HG03354 (cell line): ENCODE data around the gene PTPRN2.
"Not testable (repeated sequence)": the region's sequence is repeated elsewhere in the genome, so short reads cannot be mapped to it uniquely, and the experiment has no call there.

Source experiments
- ATAC-seq: cut with Tn5 transposase; IDR thresholded peaks from one replicate; pipeline ENCODE4 v1.9.1; 2021; ENCODE audit warnings: mild to moderate bottlenecking; ENCODE audit not compliant: unreplicated experiment, poor library complexity, severe bottlenecking

Gene PTPRN2

DNA sequence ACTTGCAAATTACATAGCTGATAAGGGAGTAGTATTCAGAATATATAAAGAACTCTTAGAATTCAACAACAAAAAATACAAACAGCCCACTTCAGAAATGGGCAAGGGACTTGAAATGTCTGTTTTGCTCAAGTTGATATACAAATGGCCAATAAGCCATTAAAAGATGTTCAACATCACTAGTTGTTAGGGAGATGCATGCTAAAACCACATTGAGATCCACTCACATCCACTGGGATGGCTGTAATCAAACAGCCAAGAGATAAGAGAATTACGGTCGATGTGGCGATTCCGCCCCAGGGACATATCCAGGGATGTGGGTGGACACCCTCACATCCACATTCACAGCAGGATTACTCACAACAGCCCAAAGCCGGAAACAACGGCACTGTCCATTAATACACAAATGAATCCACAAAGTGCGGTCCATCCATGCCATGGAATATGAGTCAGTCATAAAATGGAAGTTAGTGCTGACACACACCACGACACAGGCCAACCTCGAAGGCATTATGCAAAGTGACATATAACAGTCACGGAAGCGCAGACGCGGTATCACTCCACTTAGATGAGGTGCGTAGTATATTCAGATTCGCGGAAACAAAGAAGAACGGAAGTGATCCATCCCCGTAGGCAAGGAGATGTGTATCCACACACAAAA lies 1023.0 kb downstream of the PTPRN2 start:
- ATAC-seq, result no peak

DNA sequence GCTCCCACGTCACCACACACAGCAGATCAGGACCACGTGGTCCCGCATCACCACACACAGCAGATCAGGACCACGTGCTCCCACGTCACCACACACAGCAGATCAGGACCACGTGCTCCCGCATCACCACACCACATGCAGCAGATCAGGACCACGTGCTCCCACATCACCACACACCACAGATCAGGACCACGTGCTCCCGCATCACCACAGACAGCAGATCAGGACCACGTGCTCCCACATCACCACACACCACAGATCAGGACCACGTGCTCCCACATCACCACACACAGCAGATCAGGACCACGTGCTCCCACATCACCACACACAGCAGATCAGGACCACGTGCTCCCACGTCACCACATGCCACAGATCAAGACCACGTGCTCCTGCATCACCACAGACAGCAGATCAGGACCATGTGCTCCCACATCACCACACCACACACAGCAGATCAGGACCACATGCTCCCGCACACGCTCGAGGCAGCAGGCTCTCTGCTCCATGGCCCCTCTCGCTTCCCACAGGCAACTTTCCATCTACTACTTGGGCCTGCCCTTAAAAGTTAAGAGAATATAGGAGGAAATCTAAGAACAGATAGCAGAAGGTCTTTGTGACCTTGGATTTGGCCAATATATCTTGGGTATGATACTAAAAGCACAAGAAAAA lies 1024.0 kb downstream of the PTPRN2 start:
- not testable (repeated sequence) for ATAC-seq

DNA sequence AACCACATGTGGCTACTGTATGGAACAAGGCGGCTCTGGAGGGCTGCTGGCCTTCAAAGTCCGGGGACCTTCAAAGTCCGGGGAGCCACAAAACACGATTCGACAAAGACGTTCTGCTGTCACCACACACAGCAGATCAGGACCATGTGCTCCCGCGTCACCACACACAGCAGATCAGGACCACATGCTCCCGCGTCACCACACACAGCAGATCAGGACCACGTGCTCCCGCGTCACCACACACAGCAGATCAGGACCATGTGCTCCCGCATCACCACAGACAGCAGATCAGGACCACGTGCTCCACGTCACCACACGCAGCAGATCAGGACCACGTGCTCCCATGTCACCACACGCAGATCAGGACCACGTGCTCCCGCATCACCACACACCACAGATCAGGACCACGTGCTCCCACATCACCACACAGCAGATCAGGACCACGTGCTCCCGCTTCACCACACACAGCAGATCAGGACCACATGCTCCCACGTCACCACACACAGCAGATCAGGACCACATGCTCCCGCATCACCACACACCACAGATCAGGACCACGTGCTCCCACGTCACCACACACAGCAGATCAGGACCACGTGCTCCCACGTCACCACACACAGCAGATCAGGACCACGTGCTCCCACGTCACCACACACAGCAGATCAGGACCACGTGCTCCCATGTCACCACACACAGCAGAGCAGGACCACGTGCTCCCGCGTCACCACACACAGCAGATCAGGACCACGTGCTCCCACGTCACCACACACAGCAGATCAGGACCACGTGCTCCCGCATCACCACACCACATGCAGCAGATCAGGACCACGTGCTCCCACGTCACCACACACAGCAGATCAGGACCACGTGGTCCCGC lies 1024.9 kb downstream of the PTPRN2 start:
- ATAC-seq, result not testable (repeated sequence)

DNA sequence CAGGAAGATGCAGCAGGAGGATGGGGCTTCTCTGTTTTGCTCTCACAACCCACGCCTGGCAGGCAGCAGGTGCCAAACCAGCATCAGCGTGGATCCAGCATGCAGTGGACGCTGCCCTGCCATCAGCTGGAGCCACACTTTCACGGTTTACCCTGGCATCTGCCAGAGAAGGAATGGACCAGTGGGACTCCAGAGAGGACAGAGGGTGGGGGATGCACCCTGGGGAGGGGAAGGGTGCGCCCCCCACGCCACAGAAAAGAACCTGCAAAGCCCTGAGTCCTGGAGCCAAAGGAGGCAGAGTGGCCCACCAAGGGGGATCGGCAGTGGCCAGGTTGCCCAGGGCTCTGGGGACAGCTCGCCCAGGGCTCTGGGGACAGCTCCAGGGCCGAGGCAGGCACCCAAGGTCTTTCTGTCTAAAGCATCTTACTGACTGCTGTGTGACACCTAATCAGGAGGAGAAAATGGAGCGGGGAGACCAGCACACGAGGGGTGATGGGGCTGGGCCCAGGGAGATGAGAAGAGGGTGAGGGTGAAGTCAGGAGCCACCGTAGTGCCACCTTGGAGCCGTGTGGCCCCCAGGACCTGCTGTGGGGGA lies 1025.7 kb downstream of the PTPRN2 start:
- ATAC-seq, result no peak

DNA sequence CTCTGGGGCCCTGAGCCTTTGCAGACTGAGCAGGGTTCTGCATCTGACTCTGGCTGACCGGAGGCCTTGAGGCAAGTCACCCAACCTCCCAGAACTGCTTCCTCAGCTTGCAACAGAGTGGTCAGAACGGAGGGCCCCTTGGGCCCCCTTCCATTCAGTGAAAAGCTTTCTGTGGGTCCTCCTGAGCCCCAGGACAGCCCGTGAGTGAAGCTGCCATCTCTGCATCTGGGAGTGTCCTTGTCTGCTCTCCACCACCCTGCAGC lies 1026.2 kb downstream of the PTPRN2 start:
- ATAC-seq, result no peak

DNA sequence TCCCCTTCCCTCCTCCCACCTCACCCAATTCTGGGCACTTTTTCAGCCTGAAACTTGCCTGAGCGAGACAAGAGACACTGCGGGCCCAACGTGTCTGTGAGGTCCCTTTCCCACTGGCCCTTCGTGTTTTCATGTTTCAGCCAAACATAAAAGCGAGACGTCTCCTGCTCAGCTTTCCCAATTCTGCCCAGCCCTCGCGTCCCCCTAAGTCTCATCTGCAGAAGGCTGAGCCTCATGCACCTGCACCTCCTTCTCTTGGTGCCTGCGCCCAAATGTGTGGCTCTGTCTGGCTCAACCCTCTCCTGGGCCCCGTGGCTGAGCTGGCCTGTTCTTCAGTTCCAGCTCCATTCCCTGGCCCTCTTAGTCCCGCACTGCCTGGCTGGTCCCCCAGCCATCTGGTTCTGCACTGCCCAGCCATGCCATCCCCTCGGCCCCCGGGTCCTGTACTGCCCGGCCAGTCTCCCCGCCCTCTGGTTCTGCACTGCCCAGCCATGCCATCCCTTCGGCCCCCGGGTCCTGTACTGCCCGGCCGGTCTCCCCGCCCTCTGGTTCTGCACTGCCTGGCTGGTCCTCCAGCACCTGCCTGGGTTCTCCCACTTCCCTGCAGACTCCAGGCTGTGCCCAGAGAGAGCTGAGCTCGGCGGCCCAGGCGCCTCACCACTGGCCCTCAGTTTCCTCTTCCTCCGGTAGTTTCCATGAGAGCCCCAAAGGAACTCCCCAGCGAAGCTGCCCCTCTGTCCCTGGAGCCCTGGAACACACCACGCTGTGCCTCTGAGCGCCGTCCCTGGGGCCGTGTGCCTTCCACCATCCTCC lies 1026.7 kb downstream of the PTPRN2 start:
- no peak for ATAC-seq

DNA sequence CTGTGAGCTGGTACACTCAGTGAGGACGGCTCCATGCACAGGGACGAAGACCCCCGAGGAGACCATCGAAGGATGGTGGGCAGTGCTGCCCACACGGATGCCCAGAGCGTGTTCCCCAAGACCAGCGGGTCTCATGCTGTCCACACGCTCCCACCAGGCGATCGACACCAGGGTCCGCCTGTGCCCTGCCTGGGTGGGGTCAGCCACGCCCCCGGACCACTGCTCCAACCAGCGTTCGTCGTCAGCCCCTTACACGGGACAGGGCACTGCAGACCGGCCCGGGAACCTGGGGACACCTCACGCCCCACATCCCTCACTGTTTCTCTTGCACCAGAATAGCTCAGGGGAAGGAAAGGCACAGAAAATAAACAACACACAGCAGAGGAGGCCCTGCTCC lies 1027.4 kb downstream of the PTPRN2 start:
- no peak for ATAC-seq

DNA sequence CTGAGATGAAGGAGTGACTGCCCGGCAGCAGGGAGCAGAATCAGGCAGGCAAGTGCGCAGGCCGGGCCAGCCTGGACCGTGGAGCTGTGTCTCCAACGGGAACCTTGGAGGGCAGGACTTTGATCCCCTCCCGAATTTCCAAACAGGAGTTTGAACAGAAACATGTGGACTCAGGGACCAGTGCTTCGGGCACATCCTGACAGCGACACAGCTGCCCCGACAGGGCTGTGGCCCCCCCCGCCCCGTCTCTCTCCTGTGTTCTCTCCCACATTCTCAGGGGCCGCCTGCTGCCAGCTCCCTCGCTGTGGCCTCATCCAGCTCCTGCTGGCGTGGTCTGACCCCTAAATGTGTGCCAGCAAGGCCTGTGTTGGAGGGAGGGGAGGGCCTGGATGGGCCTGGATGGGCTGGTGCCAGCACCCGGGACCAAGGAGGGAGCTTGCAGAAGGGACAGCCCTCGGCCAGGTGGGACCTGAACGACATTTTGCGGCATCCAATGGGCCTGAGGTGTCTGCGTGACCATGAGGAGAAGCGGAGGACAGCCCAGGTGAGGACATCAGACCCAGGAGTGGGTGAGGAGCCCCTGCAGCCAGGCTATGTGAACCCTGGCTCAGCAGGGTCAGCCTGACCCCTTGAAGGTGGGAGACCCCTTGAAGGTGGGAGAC lies 1027.9 kb downstream of the PTPRN2 start:
- no peak for ATAC-seq

DNA sequence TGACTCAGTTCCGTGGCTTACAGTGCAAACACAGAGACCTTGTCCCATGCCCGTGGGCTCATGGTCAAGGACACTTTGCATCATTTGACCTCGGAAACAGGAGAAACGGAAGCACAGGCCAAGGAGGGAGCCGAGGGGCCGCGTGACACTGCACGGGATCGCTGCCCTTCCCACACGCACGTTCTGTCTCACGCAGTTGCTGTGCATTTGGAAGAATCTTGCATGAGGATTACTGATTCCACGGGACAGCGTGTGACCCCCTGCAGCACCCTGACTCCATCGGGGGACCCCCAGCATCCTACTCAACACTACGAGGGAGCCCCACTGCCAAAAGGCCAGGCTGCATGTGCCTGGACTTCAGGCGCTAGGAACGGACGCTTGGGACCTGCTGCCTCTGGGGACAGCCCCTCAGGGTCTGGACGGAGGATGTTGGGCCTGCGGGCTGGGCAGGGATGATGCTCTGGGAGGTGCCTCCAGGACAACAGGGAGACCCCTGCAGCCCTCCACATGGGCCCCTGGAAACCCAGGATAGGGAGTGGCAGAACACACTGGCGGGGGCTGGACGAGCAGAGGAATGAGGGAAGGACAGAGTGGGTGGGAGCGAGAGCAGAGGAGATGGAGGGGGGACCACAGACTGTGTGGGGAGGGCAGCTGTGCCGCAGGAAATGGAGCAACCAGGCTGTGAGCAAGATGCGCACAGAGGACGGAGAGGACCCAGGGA lies 1028.6 kb downstream of the PTPRN2 start:
- no peak for ATAC-seq

DNA sequence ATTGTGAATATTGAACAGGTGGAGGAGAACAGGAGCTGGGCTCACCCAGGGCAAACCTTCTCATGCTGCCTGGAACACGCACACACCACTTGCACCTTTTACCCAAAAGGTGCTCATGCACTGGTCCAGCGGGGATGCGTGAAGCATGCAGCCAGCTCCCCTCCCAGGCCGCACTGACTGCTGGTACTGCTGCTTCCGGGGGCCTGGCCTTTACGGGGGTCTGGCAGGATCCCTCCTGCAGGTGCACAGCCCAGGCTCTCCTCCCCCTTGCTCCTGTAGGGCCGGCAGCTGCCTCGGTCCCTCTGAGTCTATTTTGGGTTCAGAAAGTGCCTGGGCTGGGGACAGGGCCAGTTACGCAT lies 1029.1 kb downstream of the PTPRN2 start:
- ATAC-seq, result no peak

DNA sequence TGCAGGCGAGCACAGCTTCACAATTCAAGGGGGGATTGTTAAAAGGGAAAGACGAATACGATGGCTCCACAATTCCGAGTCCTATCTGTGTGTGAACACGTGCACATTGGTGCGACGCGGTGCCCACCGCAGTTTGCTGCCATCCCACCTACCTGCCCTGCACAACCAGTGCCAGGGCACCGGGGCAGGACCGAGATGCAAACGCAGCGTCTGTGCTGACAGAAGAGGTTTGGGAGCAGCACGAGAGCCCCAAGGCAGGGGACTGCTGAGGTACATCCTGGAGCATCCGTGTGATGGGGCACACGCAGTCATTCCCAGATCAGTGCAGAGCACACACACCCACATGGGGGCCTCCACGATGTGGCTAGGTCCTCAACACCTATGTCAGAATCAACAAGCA lies 1029.6 kb downstream of the PTPRN2 start:
- no peak for ATAC-seq

DNA sequence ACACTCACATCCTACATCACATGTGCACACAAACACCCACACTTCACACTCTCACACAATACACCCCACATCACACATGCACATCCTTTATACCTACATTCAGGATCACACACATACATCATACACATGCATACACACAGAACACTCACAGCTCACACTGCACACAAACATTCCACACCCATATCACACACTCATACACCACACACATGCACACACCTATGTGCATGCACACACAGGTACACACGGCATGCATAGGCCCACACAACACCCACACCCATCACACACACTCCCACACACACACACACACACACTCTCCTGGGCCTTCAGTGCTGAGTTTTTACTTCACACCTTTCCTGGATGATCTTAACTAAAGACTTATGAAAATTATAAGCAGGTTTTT lies 1030.4 kb downstream of the PTPRN2 start:
- no peak for ATAC-seq

DNA sequence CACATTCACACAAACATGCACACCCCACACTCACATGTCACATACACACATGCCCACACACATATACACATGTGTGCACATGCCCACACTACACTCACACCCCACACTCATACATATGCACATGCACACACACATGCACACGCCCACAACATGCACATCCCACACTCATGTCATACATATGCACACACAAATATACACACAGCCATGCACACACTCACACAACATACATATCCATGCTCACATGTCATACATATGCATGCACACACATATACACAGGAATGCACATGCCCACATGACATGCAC lies 1031.0 kb downstream of the PTPRN2 start:
- ATAC-seq, result no peak

DNA sequence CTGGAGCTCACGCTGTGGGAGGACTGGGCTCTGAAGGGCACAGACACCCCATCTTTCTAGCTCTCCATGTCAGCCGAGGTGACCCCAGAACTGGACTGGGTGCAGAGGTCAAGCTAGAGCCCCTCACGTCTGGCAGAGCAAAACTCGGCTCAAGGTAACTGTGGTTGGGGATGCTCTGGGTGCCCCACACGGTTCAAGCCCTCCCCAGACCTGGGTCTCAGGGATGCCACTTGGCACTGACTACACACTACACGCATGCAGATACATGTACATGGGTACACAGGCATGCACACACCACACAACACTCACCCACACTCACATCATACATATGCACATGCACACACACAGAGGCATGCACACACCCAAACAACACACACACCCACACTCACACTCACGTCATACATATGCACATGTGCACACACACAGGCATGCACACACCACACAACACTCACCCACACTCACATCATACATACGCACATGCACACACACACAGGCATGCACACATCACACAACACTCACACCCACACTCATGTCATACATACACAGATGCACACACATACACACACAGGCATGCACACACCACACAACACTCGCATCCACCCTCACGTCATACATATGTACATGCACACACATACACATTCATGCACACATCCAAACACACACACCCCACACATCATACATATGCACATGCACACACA lies 1031.5 kb downstream of the PTPRN2 start:
- no peak for ATAC-seq

DNA sequence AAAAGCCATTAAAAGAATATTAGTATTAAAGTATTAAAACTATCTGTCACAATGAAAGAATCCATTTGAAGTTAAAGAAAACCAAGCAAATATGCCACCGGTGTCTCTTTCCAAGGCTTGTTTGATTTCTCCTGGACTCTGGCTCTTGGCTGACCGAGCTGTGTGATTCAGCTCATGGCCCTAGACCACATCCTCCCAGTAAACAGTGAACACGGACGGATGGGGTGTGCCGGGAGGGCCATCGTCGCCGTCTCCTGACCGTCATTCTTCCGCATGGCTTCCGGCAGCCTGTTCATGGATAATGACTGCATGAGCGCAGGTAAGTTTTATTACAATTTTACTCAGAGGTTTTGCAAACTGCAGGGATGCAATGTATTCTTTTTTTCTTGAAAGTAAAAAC lies 1032.3 kb downstream of the PTPRN2 start:
- ATAC-seq, result no peak

DNA sequence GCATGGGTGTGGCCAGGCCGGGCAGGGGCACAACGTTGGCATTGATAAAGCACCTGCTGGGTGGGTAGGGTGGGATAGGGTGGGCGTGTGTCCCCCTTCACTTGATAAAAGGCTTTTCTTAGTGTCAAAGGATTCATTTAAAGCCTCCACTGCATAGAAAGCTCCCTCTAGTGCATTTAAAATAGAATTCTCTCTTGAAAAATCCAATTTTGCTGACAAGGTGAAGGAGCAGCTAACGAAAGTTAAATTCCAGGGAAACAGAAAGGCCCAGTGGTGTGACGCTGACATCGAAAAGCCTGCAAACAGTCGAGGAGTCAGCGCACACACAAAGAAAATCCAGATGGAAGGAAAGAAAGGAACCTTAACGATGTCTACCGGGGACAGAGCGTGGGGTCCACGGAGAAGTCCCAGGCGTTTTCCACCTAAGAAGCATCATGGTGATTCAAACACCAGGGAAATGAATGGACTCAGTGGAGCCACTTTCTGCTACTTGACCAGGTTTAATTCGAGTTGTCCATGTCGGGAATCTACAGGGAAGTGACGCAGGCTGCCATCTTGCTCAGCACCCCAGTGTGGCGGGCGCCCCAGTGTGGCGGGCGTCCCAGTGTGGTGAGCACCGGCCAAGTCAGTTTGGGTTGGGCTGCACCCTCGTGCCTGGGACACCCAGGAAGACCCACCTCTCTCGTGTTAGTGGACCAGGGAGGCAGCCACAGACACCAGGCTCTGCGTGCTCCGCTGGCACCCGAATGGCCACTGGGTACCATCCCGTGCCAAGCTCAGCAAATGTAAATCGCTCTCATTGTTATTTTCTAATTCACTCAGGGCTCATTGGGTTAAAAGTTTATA lies 1033.0 kb downstream of the PTPRN2 start:
- ATAC-seq, result no peak

DNA sequence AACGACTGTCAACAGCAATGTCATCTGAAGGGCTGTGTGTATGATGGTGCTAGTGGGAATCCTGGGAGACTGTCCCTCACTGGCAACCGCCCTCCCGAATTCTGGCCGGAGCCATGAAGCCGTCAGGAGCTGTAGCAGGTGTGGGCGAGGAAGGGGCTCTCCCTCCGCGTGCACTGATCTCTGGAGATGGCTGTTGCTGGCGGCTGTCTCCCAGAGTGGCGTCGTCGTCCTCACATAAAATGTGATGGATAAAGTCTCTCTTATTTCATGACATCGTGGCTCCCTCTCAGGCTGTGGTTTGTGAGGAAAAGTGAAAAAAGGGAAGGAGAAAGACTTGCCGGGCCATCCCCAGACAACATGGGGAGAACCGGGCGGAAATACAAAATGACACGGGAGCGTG lies 1034.4 kb downstream of the PTPRN2 start:
- ATAC-seq, result no peak
